A673 (cell line): ENCODE measurements around the gene SLC41A3. TPM values are rescaled to one million over a fixed set of nuclear protein-coding genes. Genes with fewer than 3 reads are reported as not detected.

Source experiments
- BruUV-seq: library from RNA; stranded (reverse); fragments of 400-500 nt; replicated peaks from 2 replicates; lab custom pipeline; 2021; lab: Mats Ljungman, UMichigan
- CTCF ChIA-PET: fragments of 300-600 bp; sonication (Branson Sonifier 250); formaldehyde crosslinking; loops from one replicate; lab custom pipeline; 2022; ENCODE audit warnings: antibody characterized with exemption; lab: Charles Lee
- POLR2A ChIA-PET: fragments of 300-600 bp; sonication (Branson Sonifier 250); formaldehyde crosslinking; loops from one replicate; lab custom pipeline; 2022; ENCODE audit warnings: antibody characterized with exemption; ENCODE audit not compliant: low non-redundant PET; lab: Charles Lee
- DNase-seq: peaks from one replicate; pipeline ENCODE4 v3.0.0-alpha.2; 2015; ENCODE audit warnings: low spot score
- H3K27ac ChIP-seq: fragments of 200-600 bp; sonication (generic); 2 replicates; pipeline ENCODE4 v1.5.1; 2016; ENCODE audit warnings: mixed run types, low read depth, mild to moderate bottlenecking, mixed read lengths, antibody characterized with exemption, low read length; ENCODE audit not compliant: poor library complexity, severe bottlenecking
- H3K27me3 ChIP-seq: fragments of 200-600 bp; sonication (generic); replicated peaks from 2 replicates; pipeline ENCODE4 v1.6.1; 2017; ENCODE audit warnings: mixed run types, low read depth, mild to moderate bottlenecking, mixed read lengths, antibody characterized with exemption, low read length; ENCODE audit not compliant: insufficient read depth, poor library complexity
- H3K36me3 ChIP-seq: fragments of 200-600 bp; sonication (generic); 2 replicates; pipeline ENCODE4 v1.6.1; 2016; ENCODE audit warnings: mixed run types, mild to moderate bottlenecking, mixed read lengths, antibody characterized with exemption, low read length; ENCODE audit not compliant: insufficient read depth, poor library complexity, severe bottlenecking
- H3K4me1 ChIP-seq: fragments of 200-600 bp; sonication (generic); 2 replicates; pipeline ENCODE4 v1.6.1; 2017; ENCODE audit warnings: mixed run types, mild to moderate bottlenecking, mixed read lengths, antibody characterized with exemption, low read length; ENCODE audit not compliant: insufficient read depth, poor library complexity, severe bottlenecking
- H3K4me3 ChIP-seq: fragments of 200-600 bp; sonication (generic); 2 replicates; pipeline ENCODE4 v1.5.1; 2016; ENCODE audit warnings: low read depth, mixed run types, mild to moderate bottlenecking, mixed read lengths, low read length; ENCODE audit not compliant: poor library complexity, severe bottlenecking
- H3K9me3 ChIP-seq: fragments of 200-600 bp; sonication (generic); 2 replicates; pipeline ENCODE4 v1.6.1; 2016; ENCODE audit warnings: mixed run types, low read depth, mild to moderate bottlenecking, mixed read lengths, antibody characterized with exemption, low read length; ENCODE audit not compliant: poor library complexity, severe bottlenecking
- EZH2 ChIP-seq: fragments of 200-600 bp; sonication (generic); IDR thresholded peaks from 2 replicates; pipeline ENCODE4 v1.6.1; 2017; ENCODE audit warnings: borderline replicate concordance, low read depth, mild to moderate bottlenecking, mixed read lengths, antibody characterized with exemption, low read length; ENCODE audit not compliant: poor library complexity, severe bottlenecking
- intact Hi-C: fragments of 100-400 bp; cut with micrococcal nuclease; formaldehyde crosslinking; loops from one replicate; pipeline ENCODE4 v1.10.0; 2022; ENCODE audit not compliant: unreplicated experiment
- total RNA-seq: library from RNA; stranded (reverse); gene quantifications from 2 replicates; pipeline ENCODE4 v1.2.3, GENCODE V29; 2021
- TF ChIP-seq, protein P1 (sequence below): fragments of 300-800, 200-600 bp; sonication (generic); conservative IDR thresholded peaks from 2 replicates; pipeline ENCODE4 v1.5.1; 2017; ENCODE audit warnings: low read depth, mild to moderate bottlenecking, antibody characterized with exemption, low read length, moderate library complexity, mixed read lengths

Gene SLC41A3
- total RNA-seq, 1 experiment from 2014 or later: 56.5 TPM

DNA sequence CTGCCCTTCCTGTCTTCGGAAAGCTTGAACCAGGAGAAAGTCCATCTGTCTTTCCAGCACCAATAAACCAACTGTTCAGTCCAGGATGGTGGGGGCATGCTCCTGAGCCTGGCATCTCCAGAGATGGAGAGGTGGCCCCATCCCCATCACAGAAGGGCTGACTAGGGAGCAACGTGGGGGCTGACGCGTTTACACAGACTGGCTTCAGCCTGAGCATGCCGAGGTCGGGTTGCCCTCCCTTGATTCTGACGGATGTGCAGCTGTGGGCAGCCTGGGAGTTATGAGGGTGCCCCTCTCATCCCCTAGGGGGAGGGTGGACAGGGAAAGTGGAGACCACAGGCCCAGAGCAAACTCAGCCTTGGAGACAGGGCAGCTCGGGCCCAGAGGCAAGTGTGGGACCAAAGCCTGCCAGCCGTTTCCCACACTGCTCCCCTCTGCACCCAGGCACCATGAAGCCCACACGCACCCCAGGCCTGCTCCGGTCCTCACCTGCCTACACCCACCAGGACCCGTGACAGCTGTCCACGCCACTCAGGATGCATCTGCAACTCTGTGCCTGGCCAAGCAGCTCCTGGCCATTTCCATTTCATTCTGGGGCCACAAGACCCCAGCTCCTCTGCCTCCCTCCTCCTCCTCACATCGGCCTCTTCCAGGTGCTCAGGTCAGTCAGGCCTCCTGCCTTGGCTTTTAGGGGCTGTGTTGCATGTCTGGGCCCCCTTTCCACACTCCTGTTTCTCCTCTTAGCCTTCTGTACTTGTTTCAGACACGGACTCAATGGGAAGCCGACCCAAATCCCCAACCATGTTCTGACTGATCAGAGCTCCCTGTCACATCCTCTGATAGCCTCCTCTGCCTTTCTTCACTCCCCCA lies 48.2 kb upstream of the SLC41A3 start:
- Histone ChIP-seq H3K9me3 (no peaks in the 10 kb centered on the region), H3K27ac (no peak overlapping the region), H3K36me3 (no peaks in the 10 kb centered on the region), H3K4me1 (peaks cover 14% of the 10 kb centered on the region), H3K4me3 (no peak overlapping the region), H3K27me3 (no peaks in the 10 kb centered on the region)
- no peak for DNase-seq
- no TSS peak for BruUV-seq
- no peak for TF ChIP-seq EZH2
- TF ChIP-seq, protein P1, sequence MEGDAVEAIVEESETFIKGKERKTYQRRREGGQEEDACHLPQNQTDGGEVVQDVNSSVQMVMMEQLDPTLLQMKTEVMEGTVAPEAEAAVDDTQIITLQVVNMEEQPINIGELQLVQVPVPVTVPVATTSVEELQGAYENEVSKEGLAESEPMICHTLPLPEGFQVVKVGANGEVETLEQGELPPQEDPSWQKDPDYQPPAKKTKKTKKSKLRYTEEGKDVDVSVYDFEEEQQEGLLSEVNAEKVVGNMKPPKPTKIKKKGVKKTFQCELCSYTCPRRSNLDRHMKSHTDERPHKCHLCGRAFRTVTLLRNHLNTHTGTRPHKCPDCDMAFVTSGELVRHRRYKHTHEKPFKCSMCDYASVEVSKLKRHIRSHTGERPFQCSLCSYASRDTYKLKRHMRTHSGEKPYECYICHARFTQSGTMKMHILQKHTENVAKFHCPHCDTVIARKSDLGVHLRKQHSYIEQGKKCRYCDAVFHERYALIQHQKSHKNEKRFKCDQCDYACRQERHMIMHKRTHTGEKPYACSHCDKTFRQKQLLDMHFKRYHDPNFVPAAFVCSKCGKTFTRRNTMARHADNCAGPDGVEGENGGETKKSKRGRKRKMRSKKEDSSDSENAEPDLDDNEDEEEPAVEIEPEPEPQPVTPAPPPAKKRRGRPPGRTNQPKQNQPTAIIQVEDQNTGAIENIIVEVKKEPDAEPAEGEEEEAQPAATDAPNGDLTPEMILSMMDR: no peak
- ChIA-PET CTCF (no interaction called here), POLR2A (no interaction called here)
- intact Hi-C loops: loop anchor here (5.0 to 10.0 kb wide), 4 partner anchors 80 to 1323 kb away; partner anchors contain the start of gene ZXDC

DNA sequence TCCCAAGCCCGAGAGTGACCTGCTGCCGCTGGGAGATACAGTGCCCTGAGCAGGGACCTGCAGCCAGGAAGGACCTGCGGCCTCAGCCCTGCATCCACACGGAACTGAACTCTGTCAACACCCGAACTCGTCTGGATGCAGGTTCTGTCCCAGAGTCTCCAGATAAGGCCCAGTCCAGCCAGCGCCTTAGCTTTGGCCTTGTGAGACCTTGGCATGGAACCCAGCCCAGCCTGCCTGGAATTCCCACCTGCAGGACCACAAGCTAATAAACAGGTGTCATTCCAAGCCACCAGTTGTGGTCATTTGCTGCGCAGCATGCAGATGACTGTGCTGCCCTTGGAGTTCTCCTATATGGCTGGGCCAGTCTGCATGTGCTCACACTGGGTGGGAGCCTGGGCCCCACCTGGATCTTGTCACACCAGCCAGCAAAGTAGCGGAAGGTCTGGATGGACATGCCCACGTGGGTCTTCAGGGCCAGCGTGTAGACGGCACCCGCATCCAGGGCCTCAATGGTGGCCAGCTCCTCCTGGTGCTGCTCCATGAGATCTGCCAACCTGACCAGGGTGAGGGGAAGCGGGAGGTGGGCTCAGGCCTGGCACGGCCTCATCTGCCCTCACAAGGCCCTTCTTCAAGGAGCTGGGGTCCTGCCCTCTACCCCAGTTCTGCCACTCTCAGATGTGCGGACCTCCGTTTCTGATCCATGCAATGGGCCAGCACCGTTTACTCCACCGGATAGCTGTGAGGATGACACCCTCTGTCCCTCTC lies 47.2 kb upstream of the SLC41A3 start:
- DNase-seq: no peak
- no peaks in the 10 kb centered on the region for H3K36me3 ChIP-seq
- TF ChIP-seq EZH2: no peak
- TF ChIP-seq, protein P1: no peak
- H3K4me3 ChIP-seq: no peak overlapping the region
- peaks cover 14% of the 10 kb centered on the region for H3K4me1 ChIP-seq
- ChIA-PET CTCF (no interaction called here), POLR2A (no interaction called here)
- no TSS peak for BruUV-seq
- H3K9me3 ChIP-seq: no peaks in the 10 kb centered on the region
- H3K27me3 ChIP-seq: no peaks in the 10 kb centered on the region
- H3K27ac ChIP-seq: no peak overlapping the region
- intact Hi-C loops: loop anchor here (5.0 to 10.0 kb wide), 4 partner anchors 81 to 1324 kb away; partner anchors contain the start of gene ZXDC

DNA sequence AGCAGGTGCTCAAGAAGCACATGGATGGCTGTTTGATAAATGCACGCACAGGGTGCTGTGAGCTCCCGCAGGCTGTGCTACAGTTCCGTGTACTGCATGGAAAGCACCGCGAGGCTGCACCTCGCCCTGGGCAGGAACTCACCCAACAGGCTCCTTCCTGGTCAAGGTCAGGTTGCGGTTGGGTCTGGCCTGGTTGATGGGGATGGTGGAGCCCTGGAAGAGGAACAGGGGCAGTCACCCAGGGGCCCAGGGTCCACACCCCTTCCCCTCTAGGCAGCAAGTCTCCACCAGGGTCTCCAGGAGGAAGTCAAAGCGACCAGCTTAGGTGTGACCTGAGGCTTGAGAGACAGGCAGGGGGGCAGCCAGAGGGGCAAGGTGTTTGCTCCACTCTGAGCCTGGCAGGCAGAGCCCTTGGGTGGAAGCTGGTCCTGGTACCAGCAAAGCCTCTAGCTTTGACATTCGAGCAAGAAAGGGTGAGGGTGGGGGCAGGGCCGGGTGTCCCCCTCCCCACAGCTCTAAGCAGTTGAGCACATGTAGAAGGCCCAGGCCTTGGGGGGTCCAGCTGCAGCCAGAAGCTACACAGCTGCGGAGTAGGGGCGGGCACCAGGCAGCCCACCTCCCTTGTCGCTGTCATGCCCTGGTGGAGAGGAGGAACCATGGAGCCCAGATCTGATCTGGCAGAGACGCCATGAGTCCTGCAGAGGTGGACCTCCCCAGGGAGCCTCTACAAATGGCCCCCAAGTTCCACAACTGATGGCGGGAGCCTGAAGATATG lies 46.3 kb upstream of the SLC41A3 start:
- ChIA-PET POLR2A (no interaction called here), CTCF (no interaction called here)
- Histone ChIP-seq H3K27ac (no peak overlapping the region), H3K27me3 (no peaks in the 10 kb centered on the region), H3K9me3 (no peaks in the 10 kb centered on the region), H3K36me3 (no peaks in the 10 kb centered on the region), H3K4me1 (peaks cover 14% of the 10 kb centered on the region), H3K4me3 (no peak overlapping the region)
- BruUV-seq: no TSS peak
- no peak for TF ChIP-seq EZH2
- TF ChIP-seq, protein P1: no peak
- intact Hi-C loops: loop anchor here (5.0 to 10.0 kb wide), 4 partner anchors 82 to 1325 kb away; partner anchors contain the start of gene ZXDC
- no peak for DNase-seq
